ENCODE measurements around the gene ACACB. TPM values are rescaled to one million over a fixed set of nuclear protein-coding genes. Genes with fewer than 3 reads are reported as not detected.

The ACACB gene
- total RNA-seq, 2 donors from 2014 or later: 6.8 to 12.7 TPM

DNA sequence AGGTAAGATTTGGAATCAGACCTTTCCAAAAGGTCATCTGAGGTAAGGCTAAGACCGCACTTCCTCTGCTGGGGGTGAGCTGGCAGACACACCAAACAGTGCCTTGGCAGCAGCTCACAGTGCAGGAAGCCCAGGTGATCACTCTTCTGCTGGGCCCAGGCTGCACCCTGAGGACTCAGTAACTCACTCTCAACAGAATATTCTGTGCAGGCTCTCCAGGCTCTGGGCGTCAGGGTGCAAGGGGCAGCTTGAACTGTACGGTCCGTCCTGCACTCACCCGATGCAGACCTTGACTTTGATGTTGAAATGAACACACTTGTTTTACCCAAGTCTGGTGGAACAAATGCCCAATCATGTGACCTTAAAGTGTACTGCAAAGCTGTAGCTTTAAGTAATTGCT, 29.1 kb upstream of the ACACB start:
- peaks cover 32% of the 10 kb centered on the region for H3K36me3 ChIP-seq (ENCODE audit: control insufficient read depth, insufficient read depth, low read length)

DNA sequence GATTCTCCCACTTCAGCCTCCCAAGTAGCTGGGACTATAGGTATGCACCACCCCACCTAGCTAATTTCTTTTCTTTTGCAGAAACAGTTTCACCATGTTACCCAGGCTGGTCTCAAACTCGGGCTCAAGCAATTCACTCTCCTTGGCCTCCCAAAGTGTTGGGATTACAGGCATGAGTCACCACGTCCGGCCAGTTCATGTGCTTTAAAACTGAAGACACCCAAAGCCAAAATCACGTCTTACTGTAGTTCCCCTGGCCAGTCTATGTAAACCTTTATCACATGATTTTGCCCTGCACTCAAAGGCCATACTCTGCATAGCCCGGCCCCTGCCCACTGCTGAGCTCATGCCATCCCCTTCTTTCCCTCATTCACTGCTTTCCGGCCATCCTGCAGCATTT, 27.6 kb upstream of the ACACB start:
- peaks cover 25% of the 10 kb centered on the region for H3K36me3 ChIP-seq (ENCODE audit: control insufficient read depth, insufficient read depth, low read length)
- no peak overlapping the region for H3K9ac ChIP-seq (ENCODE audit: extremely low read depth, low read length, poor library complexity, severe bottlenecking)
- H3K27ac ChIP-seq (ENCODE audit: low read depth, low read length): no peak overlapping the region
- TF ChIP-seq, protein P1, sequence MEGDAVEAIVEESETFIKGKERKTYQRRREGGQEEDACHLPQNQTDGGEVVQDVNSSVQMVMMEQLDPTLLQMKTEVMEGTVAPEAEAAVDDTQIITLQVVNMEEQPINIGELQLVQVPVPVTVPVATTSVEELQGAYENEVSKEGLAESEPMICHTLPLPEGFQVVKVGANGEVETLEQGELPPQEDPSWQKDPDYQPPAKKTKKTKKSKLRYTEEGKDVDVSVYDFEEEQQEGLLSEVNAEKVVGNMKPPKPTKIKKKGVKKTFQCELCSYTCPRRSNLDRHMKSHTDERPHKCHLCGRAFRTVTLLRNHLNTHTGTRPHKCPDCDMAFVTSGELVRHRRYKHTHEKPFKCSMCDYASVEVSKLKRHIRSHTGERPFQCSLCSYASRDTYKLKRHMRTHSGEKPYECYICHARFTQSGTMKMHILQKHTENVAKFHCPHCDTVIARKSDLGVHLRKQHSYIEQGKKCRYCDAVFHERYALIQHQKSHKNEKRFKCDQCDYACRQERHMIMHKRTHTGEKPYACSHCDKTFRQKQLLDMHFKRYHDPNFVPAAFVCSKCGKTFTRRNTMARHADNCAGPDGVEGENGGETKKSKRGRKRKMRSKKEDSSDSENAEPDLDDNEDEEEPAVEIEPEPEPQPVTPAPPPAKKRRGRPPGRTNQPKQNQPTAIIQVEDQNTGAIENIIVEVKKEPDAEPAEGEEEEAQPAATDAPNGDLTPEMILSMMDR (conservative IDR thresholded peaks at IDR 0.05): no peak
- H3K9me3 Mint-ChIP-seq: peaks cover 5% of the 10 kb centered on the region
- WGBS, 2 experiments (ENCODE audit: insufficient coverage in 1 of 2, insufficient read length in 1 of 2): 86 to 90% methylated on average over 6 of the region's 6 CpGs
- H3K36me3 Mint-ChIP-seq (ENCODE audit: low read depth): peaks cover 34% of the 10 kb centered on the region
- peaks cover 13% of the 10 kb centered on the region for H3K27me3 Mint-ChIP-seq (ENCODE audit: insufficient read depth)
- no peak overlapping the region for H3K4me3 Mint-ChIP-seq
- H3K4me3 ChIP-seq (ENCODE audit: low read length): no peak overlapping the region
- H3K4me1 ChIP-seq (ENCODE audit: control insufficient read depth, insufficient read depth, low read length): no peaks in the 10 kb centered on the region
- no peaks in the 10 kb centered on the region for H3K4me1 Mint-ChIP-seq
- H3K27me3 ChIP-seq (ENCODE audit: control insufficient read depth, insufficient read depth, low read length, poor library complexity, severe bottlenecking): no peaks in the 10 kb centered on the region
- H3K9me3 ChIP-seq (ENCODE audit: control insufficient read depth, low read length): no peaks in the 10 kb centered on the region
- no peak overlapping the region for H3K27ac Mint-ChIP-seq
- DNase-seq: peak; percentile 38

More for the DNA sequence above, 29.1 kb upstream of the ACACB start:
- Mint-ChIP-seq H3K4me3 (no peak overlapping the region), H3K27ac (no peak overlapping the region), H3K4me1 (no peaks in the 10 kb centered on the region), H3K9me3 (peaks cover under 1% of the 10 kb centered on the region), H3K27me3 (ENCODE audit: insufficient read depth) (peaks cover under 1% of the 10 kb centered on the region), H3K36me3 (ENCODE audit: low read depth) (peaks cover 40% of the 10 kb centered on the region)
- Histone ChIP-seq H3K27ac (ENCODE audit: low read depth, low read length) (no peak overlapping the region), H3K4me1 (ENCODE audit: control insufficient read depth, insufficient read depth, low read length) (no peaks in the 10 kb centered on the region), H3K4me3 (ENCODE audit: low read length) (no peak overlapping the region), H3K27me3 (ENCODE audit: control insufficient read depth, insufficient read depth, low read length, poor library complexity, severe bottlenecking) (no peaks in the 10 kb centered on the region), H3K9ac (ENCODE audit: extremely low read depth, low read length, poor library complexity, severe bottlenecking) (no peak overlapping the region), H3K9me3 (ENCODE audit: control insufficient read depth, low read length) (no peaks in the 10 kb centered on the region)
- WGBS, 2 experiments (ENCODE audit: insufficient coverage in 1 of 2, insufficient read length in 1 of 2): 95 to 97% methylated on average over 5 of the region's 5 CpGs
- TF ChIP-seq, protein P1 (conservative IDR thresholded peaks at IDR 0.05): no peak
- no peak for DNase-seq

DNA sequence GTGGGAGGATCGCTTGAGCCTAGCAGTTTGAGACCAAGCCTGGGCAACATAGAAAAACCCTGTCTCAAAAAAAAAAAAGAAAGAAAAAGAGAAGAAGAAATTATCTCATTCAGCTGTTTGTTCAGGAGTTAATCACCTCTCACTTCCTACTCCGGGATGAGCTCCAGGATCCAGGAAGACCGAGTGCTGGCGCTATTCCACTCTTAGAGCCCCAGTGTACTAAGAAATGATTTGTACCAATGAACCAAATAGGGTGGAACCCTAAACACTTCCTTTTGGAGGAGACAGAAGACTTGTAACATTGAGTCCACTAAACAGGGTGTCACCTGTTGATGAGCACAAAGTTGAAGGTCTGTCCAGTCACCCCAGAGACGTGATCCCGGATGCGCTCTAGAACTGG, 26.7 kb upstream of the ACACB start:
- H3K27me3 Mint-ChIP-seq (ENCODE audit: insufficient read depth): peaks cover 13% of the 10 kb centered on the region
- Histone ChIP-seq H3K4me3 (ENCODE audit: low read length) (no peak overlapping the region), H3K9me3 (ENCODE audit: control insufficient read depth, low read length) (no peaks in the 10 kb centered on the region), H3K27ac (ENCODE audit: low read depth, low read length) (no peak overlapping the region), H3K9ac (ENCODE audit: extremely low read depth, low read length, poor library complexity, severe bottlenecking) (no peak overlapping the region), H3K36me3 (ENCODE audit: control insufficient read depth, insufficient read depth, low read length) (peaks cover 21% of the 10 kb centered on the region), H3K27me3 (ENCODE audit: control insufficient read depth, insufficient read depth, low read length, poor library complexity, severe bottlenecking) (no peaks in the 10 kb centered on the region), H3K4me1 (ENCODE audit: control insufficient read depth, insufficient read depth, low read length) (no peaks in the 10 kb centered on the region)
- no peak overlapping the region for H3K4me3 Mint-ChIP-seq
- peaks cover 34% of the 10 kb centered on the region for H3K36me3 Mint-ChIP-seq (ENCODE audit: low read depth)
- H3K27ac Mint-ChIP-seq: no peak overlapping the region
- H3K4me1 Mint-ChIP-seq: no peaks in the 10 kb centered on the region
- DNase-seq: no peak
- peaks cover 5% of the 10 kb centered on the region for H3K9me3 Mint-ChIP-seq
- TF ChIP-seq, protein P1 (conservative IDR thresholded peaks at IDR 0.05): no peak
- 97 to 100% methylated on average over 3 to 7 of the region's 7 CpGs for WGBS, 2 experiments (ENCODE audit: insufficient coverage in 1 of 2, insufficient read length in 1 of 2)
